Small intestine (tissue), 7 donors: ENCODE measurements around the gene TBXA2R. TPM values are rescaled to one million over a fixed set of nuclear protein-coding genes. Genes with fewer than 3 reads are reported as not detected.
"Not testable (repeated sequence)": the region's sequence is repeated elsewhere in the genome, so short reads cannot be mapped to it uniquely, and the experiment has no call there.

ENCODE experiments used
- DNase-seq, 2 donors: peaks; one replicate each; pipeline versions ENCODE4 v3.0.0 to v3.0.0-alpha.2; 2013
- FAIRE-seq: peaks from 2 replicates; lab custom pipeline; 2012; peaks lifted over from hg19 to GRCh38; lab: Jason Lieb, UNC
- H3K27ac ChIP-seq, 3 donors: one replicate each; pipeline ENCODE4 v1.5.1; 2013; ENCODE audit warnings: low read length in 2 of 3, mild to moderate bottlenecking in 2 of 3, control low read depth in 1 of 3, inconsistent platforms in 1 of 3, low read depth in 1 of 3, moderate library complexity in 1 of 3
- H3K27me3 ChIP-seq, 3 donors: one replicate each; pipeline ENCODE4 v1.6.1; 2013; ENCODE audit warnings: low read length in 3 of 3, inconsistent platforms in 1 of 3; ENCODE audit not compliant: control insufficient read depth in 3 of 3, insufficient read depth in 3 of 3
- H3K36me3 ChIP-seq, 3 donors: one replicate each; pipeline ENCODE4 v1.6.1; 2013; ENCODE audit warnings: low read length in 3 of 3, inconsistent platforms in 1 of 3, low read depth in 1 of 3, mild to moderate bottlenecking in 1 of 3, moderate library complexity in 1 of 3; ENCODE audit not compliant: control insufficient read depth in 3 of 3, insufficient read depth in 2 of 3
- H3K4me1 ChIP-seq, 3 donors: one replicate each; pipeline ENCODE4 v1.6.1; 2013; ENCODE audit warnings: low read length in 2 of 3, inconsistent platforms in 1 of 3, low read depth in 1 of 3, mild to moderate bottlenecking in 1 of 3, moderate library complexity in 1 of 3; ENCODE audit not compliant: control insufficient read depth in 3 of 3, insufficient read depth in 2 of 3
- H3K4me3 ChIP-seq, 3 donors: one replicate each; pipeline ENCODE4 v1.5.1; 2013; ENCODE audit warnings: low read length in 3 of 3, control low read depth in 1 of 3, inconsistent platforms in 1 of 3, low read depth in 1 of 3, mild to moderate bottlenecking in 1 of 3, moderate library complexity in 1 of 3
- H3K9me3 ChIP-seq, 2 donors: one replicate each; pipeline ENCODE4 v1.6.1; 2013; ENCODE audit warnings: low read depth in 1 of 2, low read length in 1 of 2; ENCODE audit not compliant: control insufficient read depth in 2 of 2, insufficient read depth in 1 of 2
- WGBS, 3 donors: extraction: QIAGEN DNeasy Blood & Tissue Kit; methylation state at CpG; one replicate each; pipeline ENCODE4 v1.1.7; 2013; 5-methylcytosine and 5-hydroxymethylcytosine counted together
- polyA plus RNA-seq, 4 donors: library from polyadenylated mRNA; stranded (reverse) in 3 of 4; unstranded in 1 of 4; fragments of 200-250 nt in 3 of 4; fragments of 120-200 nt in 1 of 4; gene quantifications; one replicate each; pipeline versions ENCODE4 v1.2.1 to v1.2.3, GENCODE V29; 2013
- donor health status: healthy with polysubstance abuse.
- donor health status: control.
- donor health status: control.
- donor health status: Bipolar disorder and iron deficiency.
- donor health status: healthy.

The TBXA2R gene
- polyA plus RNA-seq, 4 donors: 1.2 to 2.1 TPM; not detected in 2

DNA sequence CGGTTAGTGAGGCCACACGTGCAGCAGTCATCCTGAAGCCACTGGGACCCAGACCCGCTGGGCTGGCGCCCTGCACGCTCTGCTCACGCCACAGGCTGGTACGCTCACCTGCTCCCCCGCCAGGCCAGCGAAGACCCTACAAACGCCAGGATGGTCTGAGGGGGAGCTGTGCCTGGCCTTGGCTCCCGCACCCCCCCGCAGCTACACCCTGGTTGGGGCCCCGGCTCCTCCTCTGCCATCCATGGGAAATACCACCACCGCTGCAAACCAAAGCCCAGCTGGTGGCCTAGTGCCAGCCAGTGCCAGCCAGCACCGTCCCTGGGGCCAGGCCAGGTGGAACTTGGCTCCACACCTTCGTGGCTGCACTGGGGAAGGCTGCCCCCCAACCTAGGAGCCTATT is 43.2 kb upstream of the TBXA2R start:
- H3K27ac ChIP-seq: no peak overlapping the region
- FAIRE-seq (no peak), DNase-seq (no peak)
- no peaks in the 10 kb centered on the region for H3K4me1 ChIP-seq
- H3K36me3 ChIP-seq: peaks cover 0 to 80% (median 13%) of the 10 kb centered on the region in 3 donors
- no peaks in the 10 kb centered on the region for H3K9me3 ChIP-seq
- H3K27me3 ChIP-seq: no peaks in the 10 kb centered on the region
- WGBS, 3 donors: 90 to 92% (median 92%) methylated on average over 16 of the region's 16 CpGs
- H3K4me3 ChIP-seq: no peak overlapping the region

DNA sequence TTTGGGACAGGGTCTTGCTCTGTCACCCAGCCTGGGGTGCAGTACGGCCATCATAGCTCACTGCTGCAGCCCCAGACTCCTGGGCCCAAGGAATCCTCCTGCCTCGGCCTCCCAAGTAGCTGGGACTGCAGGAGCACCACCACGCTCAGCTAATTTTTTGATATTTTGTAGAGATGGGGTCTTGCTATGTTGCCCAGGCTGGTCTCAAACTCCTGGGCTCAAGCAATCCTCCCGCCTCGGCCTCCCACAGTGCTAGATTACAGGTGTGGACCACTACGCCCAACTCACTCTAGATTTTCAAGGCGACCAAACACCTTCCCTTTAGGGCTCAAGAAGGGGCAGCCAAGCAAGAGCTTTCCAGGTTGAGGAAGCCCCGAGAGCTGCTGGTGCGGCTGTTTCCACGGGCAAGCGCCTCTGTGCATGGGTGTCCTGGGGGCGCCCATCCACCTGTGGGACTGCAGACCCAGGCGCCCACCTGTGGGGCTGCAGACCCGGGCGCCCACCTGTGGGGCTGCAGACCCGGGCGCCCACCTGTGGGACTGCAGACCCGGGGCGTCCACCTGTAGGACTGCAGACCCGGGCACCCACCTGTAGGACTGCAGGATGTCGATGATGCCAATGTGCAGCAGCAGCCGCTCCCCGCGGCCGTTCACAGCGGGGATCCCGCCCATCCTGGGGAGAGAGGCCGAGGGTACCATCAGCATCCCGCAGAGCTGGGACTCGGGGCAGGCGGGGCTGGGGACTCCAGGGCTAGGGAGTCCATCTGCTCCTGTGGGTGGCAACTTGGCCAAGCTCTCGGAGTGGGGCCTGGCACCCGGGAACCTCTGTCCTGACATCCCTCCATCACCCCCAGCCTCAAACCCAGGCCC is 41.6 kb upstream of the TBXA2R start:
- 94 to 96% (median 95%) methylated on average over 31 to 33 of the region's 33 CpGs for WGBS, 3 donors
- Histone ChIP-seq H3K36me3 (peaks cover 0 to 83% (median 13%) of the 10 kb centered on the region in 3 donors), H3K27me3 (no peaks in the 10 kb centered on the region), H3K4me1 (no peaks in the 10 kb centered on the region), H3K9me3 (no peaks in the 10 kb centered on the region), H3K27ac (no peak overlapping the region), H3K4me3 (no peak overlapping the region)
- DNase-seq (no peak), FAIRE-seq (no peak)

- not testable (repeated sequence) for H3K27ac ChIP-seq, DNase-seq, H3K27me3 ChIP-seq, FAIRE-seq, H3K4me1 ChIP-seq, H3K9me3 ChIP-seq, H3K4me3 ChIP-seq
- peaks cover 0 to 82% (median 9%) of the 10 kb centered on the region in 3 donors for H3K36me3 ChIP-seq
- 89 to 93% (median 90%) methylated on average over 5 of the region's 5 CpGs for WGBS, 3 donors
Observed at GRCh38 chr19:3647102-3647501, 40.4 kb upstream of the TBXA2R start.

DNA sequence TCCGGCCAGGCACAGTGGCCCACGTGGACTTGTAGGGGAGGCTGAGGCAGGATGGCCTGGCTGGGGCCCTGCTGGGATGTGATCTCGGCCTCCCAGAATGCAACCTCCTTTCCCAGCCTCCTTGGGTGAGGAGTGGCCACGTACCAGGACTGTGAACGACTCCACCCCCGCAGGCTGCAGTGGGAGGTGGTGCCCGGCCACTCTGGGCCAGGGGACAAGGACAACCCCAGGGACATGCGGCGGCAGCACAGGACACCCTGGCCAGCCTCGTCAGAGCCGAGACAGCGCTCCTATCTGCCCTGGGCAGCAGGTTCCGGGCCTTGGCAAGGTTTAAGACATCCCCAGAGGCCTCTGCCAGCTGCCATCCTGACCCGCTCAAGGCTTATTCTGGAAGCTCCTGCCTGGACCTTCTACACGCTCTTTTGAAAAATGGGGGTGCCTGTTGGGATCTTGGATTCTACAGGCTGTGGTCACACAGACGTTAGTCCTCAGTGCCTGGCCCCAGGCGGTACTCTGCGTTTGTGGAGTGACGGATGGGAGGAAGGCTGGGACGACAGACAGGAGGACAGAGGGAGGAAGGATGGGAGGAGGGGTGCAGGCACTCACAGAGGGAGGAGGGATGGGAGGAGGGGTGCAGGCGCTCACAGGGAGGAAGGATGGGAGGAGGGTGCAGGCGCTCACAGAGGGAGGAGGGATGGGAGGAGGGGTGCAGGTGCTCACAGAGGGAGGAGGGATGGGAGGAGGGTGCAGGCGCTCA is 39.8 kb upstream of the TBXA2R start:
- WGBS, 3 donors: 89 to 94% (median 92%) methylated on average over 23 of the region's 23 CpGs
- DNase-seq: no peak

GRCh38 chr19:3645726-3646125 is 39.1 kb upstream of the TBXA2R start:
- 90 to 93% (median 91%) methylated on average over 20 to 21 of the region's 21 CpGs for WGBS, 3 donors
- Histone ChIP-seq H3K4me1 (no peaks in the 10 kb centered on the region), H3K4me3 (no peak overlapping the region), H3K36me3 (peaks cover 0 to 83% (median 9%) of the 10 kb centered on the region in 3 donors), H3K27ac (no peak overlapping the region), H3K9me3 (no peaks in the 10 kb centered on the region), H3K27me3 (no peaks in the 10 kb centered on the region)
- FAIRE-seq (no peak), DNase-seq (no peak)

More for the DNA sequence above, 39.8 kb upstream of the TBXA2R start:
- FAIRE-seq: no peak
- Histone ChIP-seq H3K4me1 (no peaks in the 10 kb centered on the region), H3K4me3 (no peak overlapping the region), H3K27me3 (no peaks in the 10 kb centered on the region), H3K9me3 (no peaks in the 10 kb centered on the region), H3K27ac (no peak overlapping the region), H3K36me3 (peaks cover 0 to 82% (median 9%) of the 10 kb centered on the region in 3 donors)

DNA sequence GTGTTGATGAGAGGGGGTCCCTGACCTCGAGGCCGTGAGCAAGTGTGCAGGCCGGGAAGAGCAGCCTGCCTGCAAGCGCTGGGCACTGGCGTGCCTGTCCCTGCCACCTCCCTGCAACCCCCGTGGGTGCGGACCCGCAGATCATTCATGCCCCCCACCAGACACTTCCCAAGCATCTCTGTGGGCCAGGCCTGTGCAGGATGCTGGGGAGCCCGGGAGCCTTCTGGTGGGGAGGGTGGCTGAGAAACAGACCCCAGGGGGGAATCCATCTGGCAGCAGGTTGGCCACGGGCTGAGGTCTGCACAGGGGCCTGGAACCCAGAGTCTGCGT is 38.4 kb upstream of the TBXA2R start:
- Histone ChIP-seq H3K27ac (no peak overlapping the region), H3K27me3 (no peaks in the 10 kb centered on the region), H3K4me3 (no peak overlapping the region), H3K36me3 (peaks cover 0 to 79% (median 9%) of the 10 kb centered on the region in 3 donors), H3K4me1 (no peaks in the 10 kb centered on the region), H3K9me3 (no peaks in the 10 kb centered on the region)
- 77 to 85% (median 78%) methylated on average over 11 of the region's 11 CpGs for WGBS, 3 donors
- DNase-seq: no peak
- no peak for FAIRE-seq

GRCh38 chr19:3644351-3645066 is 37.8 kb upstream of the TBXA2R start:
- H3K9me3 ChIP-seq: no peaks in the 10 kb centered on the region
- FAIRE-seq (no peak), DNase-seq (no peak)
- H3K27me3 ChIP-seq: no peaks in the 10 kb centered on the region
- no peak overlapping the region for H3K27ac ChIP-seq
- 70 to 79% (median 72%) methylated on average over 16 to 19 of the region's 19 CpGs for WGBS, 3 donors
- no peaks in the 10 kb centered on the region for H3K4me1 ChIP-seq
- H3K36me3 ChIP-seq: peaks cover 0 to 81% (median 12%) of the 10 kb centered on the region in 3 donors
- H3K4me3 ChIP-seq: no peak overlapping the region

DNA sequence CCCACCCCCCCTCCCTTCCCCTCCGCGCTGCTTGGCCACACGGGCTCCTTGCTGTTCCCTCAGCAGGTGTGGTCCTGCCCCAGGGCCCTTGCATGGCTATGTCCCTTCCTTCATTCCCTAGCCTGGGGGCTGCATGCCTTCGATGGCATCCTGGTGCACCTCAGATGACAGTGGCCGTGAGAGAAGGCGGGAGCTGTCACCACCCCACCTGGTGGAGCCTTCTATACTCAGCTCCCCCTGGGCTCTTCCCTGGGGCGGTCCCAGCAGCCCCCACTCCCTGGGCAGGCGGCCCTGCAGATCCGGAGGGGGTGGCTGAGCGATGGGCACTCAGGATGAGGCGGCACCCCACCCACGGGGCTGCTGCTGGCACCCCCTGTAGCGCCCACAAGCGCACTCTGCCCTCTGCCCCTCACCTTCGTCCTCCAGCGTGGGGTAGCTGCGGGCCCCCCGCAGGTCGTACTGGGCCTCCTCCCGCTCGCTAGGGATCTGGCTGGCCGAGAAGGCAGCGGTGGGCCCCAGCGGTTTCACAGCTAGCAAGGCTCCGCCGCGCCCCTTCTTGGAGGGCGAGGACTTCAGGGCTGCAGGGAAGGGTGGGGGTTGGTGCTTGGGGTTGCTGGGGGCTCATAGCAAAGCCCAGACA is 37.1 kb upstream of the TBXA2R start:
- no peak overlapping the region for H3K27ac ChIP-seq
- no peaks in the 10 kb centered on the region for H3K27me3 ChIP-seq
- peaks cover 0 to 88% (median 13%) of the 10 kb centered on the region in 3 donors for H3K36me3 ChIP-seq
- no peak for DNase-seq
- H3K4me3 ChIP-seq: no peak overlapping the region
- FAIRE-seq: no peak
- H3K4me1 ChIP-seq: no peaks in the 10 kb centered on the region
- no peaks in the 10 kb centered on the region for H3K9me3 ChIP-seq
- WGBS, 3 donors: 90 to 93% (median 91%) methylated on average over 28 of the region's 28 CpGs
